Thyroid gland (tissue), 4 donors: ENCODE data around the gene HES3.

Experiments
- CTCF ChIP-seq, 6 experiments: fragments of 200-600 bp in 3 of 6; fragments of 450-650 bp in 3 of 6; sonication (generic) in 3 of 6; IDR thresholded peaks; one replicate each; pipeline ENCODE4 v1.5.1; 2016 to 2019; ENCODE audit warnings: antibody characterized with exemption in 6 of 6, mild to moderate bottlenecking in 2 of 6, inconsistent platforms in 1 of 6, moderate library complexity in 1 of 6
- POLR2A ChIP-seq, 2 donors: fragments of 450-650 bp; IDR thresholded peaks; one replicate each; pipeline ENCODE4 v1.6.1; 2017; ENCODE audit warnings: antibody characterized with exemption in 2 of 2, mild to moderate bottlenecking in 2 of 2, moderate library complexity in 1 of 2

- TF ChIP-seq POLR2A (IDR thresholded peaks at IDR 0.05) = no peak
- no peak for TF ChIP-seq CTCF (IDR thresholded peaks at IDR 0.05)
These were observed 23.7 kb upstream of the HES3 start for GRCh38 chr1:6220236-6220635.
